ENCODE results near the gene GPRIN2.

DNA sequence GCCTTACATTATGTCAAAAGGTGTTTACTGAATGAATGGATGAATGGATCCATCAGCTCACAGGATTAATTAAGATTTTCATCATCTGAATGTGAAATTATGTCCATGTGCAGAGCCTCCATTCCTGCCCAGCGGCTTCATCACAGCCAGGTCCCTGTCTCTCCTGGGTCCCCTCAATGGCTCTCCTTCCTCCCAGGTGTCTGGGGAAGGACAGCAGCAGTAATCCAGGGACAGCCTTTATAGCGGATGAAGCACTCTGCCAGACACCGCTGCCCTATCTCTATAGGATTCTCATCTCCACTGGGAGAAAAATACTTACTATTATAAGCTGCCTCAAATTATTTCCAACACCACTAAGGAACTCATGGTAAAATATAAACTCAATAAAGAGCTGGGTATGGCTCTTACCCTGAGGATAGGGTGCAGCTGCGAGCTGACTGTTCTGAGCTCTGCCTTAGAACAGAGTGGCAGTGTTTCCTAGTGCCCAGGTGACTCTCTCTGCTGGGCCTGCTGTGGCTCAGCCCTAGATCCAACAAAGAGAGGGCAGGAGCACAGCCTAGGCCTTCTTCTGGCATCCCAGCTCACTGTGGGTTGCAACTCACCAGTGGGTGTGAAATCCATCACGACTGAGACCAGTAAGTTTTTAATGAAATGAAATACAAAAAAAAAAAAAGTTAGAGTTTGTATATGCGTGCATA, 38.3 kb downstream of the GPRIN2 start:
- TF ChIP-seq POLR2A (IDR thresholded peaks at IDR 0.05): no peak
- TF ChIP-seq, protein P1, sequence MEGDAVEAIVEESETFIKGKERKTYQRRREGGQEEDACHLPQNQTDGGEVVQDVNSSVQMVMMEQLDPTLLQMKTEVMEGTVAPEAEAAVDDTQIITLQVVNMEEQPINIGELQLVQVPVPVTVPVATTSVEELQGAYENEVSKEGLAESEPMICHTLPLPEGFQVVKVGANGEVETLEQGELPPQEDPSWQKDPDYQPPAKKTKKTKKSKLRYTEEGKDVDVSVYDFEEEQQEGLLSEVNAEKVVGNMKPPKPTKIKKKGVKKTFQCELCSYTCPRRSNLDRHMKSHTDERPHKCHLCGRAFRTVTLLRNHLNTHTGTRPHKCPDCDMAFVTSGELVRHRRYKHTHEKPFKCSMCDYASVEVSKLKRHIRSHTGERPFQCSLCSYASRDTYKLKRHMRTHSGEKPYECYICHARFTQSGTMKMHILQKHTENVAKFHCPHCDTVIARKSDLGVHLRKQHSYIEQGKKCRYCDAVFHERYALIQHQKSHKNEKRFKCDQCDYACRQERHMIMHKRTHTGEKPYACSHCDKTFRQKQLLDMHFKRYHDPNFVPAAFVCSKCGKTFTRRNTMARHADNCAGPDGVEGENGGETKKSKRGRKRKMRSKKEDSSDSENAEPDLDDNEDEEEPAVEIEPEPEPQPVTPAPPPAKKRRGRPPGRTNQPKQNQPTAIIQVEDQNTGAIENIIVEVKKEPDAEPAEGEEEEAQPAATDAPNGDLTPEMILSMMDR (IDR thresholded peaks at IDR 0.05): no peak

Measured in testis (tissue), 2 donors.